Esophagus muscularis mucosa (tissue), 4 donors: ENCODE results near the gene DCX. TPM values are rescaled to one million over a fixed set of nuclear protein-coding genes. Genes with fewer than 3 reads are reported as not detected.

Source experiments
- DNase-seq: peaks from one replicate; pipeline ENCODE4 v3.0.0-alpha.2; 2017; ENCODE audit errors: extremely low spot score
- H3K27ac ChIP-seq, 4 donors: fragments of 200-600 bp; sonication (generic); replicated peaks in 1 of 4; 1 replicate in 3 of 4; 2 replicates in 1 of 4; pipeline ENCODE4 v1.5.1; 2016 to 2019; ENCODE audit warnings: mild to moderate bottlenecking in 1 of 4
- H3K27me3 ChIP-seq, 4 donors: fragments of 200-600 bp; sonication (generic); one replicate each; pipeline versions ENCODE4 v1.5.1 to v1.6.0; 2016 to 2019
- H3K36me3 ChIP-seq, 4 donors: fragments of 200-600 bp; sonication (generic); one replicate each; pipeline ENCODE4 v1.5.1; 2016 to 2019
- H3K4me1 ChIP-seq, 4 donors: fragments of 200-600 bp; sonication (generic); one replicate each; pipeline ENCODE4 v1.5.1; 2016 to 2019
- H3K4me3 ChIP-seq, 4 donors: fragments of 200-600 bp; sonication (generic); 1 replicate in 2 of 4; 2 replicates in 2 of 4; pipeline ENCODE4 v1.5.1; 2016 to 2019; ENCODE audit warnings: mild to moderate bottlenecking in 4 of 4, moderate library complexity in 1 of 4
- H3K9me3 ChIP-seq, 4 donors: fragments of 200-600 bp; sonication (generic); 1 replicate in 3 of 4; 2 replicates in 1 of 4; pipeline ENCODE4 v1.5.1; 2016 to 2019
- EP300 ChIP-seq: sonication (generic); formaldehyde crosslinking; IDR thresholded peaks from one replicate; pipeline ENCODE4 v1.6.1; 2017; ENCODE audit warnings: antibody characterized with exemption
- POLR2A ChIP-seq: fragments of 450-650 bp; IDR thresholded peaks from one replicate; pipeline ENCODE4 v1.6.1; 2017; ENCODE audit warnings: antibody characterized with exemption, moderate library complexity, mild to moderate bottlenecking, low read depth
- POLR2AphosphoS5 ChIP-seq, 2 donors: sonication (generic); formaldehyde crosslinking; IDR thresholded peaks; one replicate each; pipeline ENCODE4 v1.6.1; 2017; ENCODE audit warnings: antibody characterized with exemption in 2 of 2
- WGBS: methylation state at CpG from one replicate; pipeline ENCODE4 v1.1.5; 2018; 5-methylcytosine and 5-hydroxymethylcytosine counted together
- intact Hi-C: fragments of 100-400 bp; cut with DNase I; formaldehyde crosslinking; loops from one replicate; pipeline ENCODE4 v1.15.1; 2023
- total RNA-seq, 4 donors: library from RNA; depleted of rRNA; stranded (reverse); fragments of >200 nt; gene quantifications; one replicate each; pipeline versions ENCODE4 v1.1.0 to v1.2.1, GENCODE V29; 2016
- TF ChIP-seq, protein P1 (sequence below), 3 experiments: fragments of 200-600 bp in 2 of 3; fragments of 450-650 bp in 1 of 3; sonication (generic) in 2 of 3; IDR thresholded peaks; one replicate each; pipeline ENCODE4 v1.5.1; 2017 to 2019; ENCODE audit warnings: antibody characterized with exemption in 3 of 3, mild to moderate bottlenecking in 2 of 3, moderate library complexity in 1 of 3

The DCX gene
- under 1 TPM in 3 of 4 donors, not detected in 1; under 0.01 to 0.13 (median 0.11) TPM for total RNA-seq

DNA sequence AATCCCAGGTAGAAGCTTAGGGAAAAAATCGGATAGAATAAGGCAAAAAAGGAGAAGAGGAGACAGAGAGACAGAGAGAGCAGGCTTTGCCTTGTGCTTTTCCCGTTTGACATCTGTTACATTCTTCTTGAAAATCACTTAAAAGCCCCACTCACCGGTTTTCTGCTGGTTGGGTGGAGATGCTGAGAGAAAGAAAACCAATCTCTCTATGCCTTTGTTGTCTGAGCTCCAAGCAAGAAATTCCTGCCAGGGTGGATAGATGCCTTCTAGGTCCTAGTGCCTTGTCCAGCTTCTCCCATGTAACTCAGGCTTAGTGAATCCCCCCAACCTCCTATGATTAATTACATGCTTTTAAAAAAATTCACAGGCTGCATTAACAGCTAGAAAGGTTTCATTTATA is at the start of gene DCX:
Gene DCX, minus strand, starts transcription at position 210 of the 400 bp plus-strand sequence. CDS start 1,794 bp downstream, outside the sequence.
- 18% methylated on average over 3 of the region's 3 CpGs for WGBS
- TF ChIP-seq POLR2A (no peak), EP300 (no peak), POLR2AphosphoS5 (IDR thresholded peaks at IDR 0.05) (no peak)
- TF ChIP-seq, protein P1, sequence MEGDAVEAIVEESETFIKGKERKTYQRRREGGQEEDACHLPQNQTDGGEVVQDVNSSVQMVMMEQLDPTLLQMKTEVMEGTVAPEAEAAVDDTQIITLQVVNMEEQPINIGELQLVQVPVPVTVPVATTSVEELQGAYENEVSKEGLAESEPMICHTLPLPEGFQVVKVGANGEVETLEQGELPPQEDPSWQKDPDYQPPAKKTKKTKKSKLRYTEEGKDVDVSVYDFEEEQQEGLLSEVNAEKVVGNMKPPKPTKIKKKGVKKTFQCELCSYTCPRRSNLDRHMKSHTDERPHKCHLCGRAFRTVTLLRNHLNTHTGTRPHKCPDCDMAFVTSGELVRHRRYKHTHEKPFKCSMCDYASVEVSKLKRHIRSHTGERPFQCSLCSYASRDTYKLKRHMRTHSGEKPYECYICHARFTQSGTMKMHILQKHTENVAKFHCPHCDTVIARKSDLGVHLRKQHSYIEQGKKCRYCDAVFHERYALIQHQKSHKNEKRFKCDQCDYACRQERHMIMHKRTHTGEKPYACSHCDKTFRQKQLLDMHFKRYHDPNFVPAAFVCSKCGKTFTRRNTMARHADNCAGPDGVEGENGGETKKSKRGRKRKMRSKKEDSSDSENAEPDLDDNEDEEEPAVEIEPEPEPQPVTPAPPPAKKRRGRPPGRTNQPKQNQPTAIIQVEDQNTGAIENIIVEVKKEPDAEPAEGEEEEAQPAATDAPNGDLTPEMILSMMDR (IDR thresholded peaks at IDR 0.05): no peak

DNA sequence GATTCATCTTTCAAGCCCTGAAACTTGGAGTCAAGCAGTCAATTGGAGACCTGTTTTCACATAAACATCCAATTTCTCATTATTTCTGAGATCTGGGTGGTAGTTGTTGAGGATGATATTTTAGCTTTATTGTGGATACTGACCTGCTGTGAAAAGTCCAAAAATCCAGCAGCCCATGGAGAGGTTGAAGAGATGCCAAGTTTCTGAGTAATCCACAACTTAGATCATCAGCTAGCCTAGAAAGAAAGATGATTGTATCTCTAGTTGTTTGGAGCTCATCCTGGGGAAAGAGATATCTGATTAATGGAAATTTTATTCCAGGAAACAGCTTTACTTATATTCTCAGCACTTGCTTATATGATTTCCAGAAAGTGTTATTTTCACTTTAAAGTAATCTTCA is 48.6 kb upstream of the DCX start:
- Histone ChIP-seq H3K9me3 (no peaks in the 10 kb centered on the region), H3K36me3 (no peaks in the 10 kb centered on the region), H3K4me1 (no peaks in the 10 kb centered on the region), H3K27ac (no peak overlapping the region), H3K27me3 (no peaks in the 10 kb centered on the region), H3K4me3 (no peak overlapping the region)
- TF ChIP-seq, protein P1 (IDR thresholded peaks at IDR 0.05): no peak
- TF ChIP-seq POLR2A (no peak), POLR2AphosphoS5 (IDR thresholded peaks at IDR 0.05) (no peak), EP300 (no peak)
- intact Hi-C loops: no loop called here
- no peak for DNase-seq

More for the DNA sequence above, at the start of gene DCX:
- no peak within 1 kb of the TSS for H3K27ac ChIP-seq
- intact Hi-C loops: no loop called here
- peaks cover 0 to 18% (median 0%) of the 10 kb centered on the region in 4 donors for H3K27me3 ChIP-seq
- no peak for DNase-seq
- H3K9me3 ChIP-seq: no peaks in the 10 kb centered on the region
- H3K4me1 ChIP-seq: no peaks in the 10 kb centered on the region
- H3K36me3 ChIP-seq: no peaks in the 10 kb centered on the region
- no peak within 1 kb of the TSS for H3K4me3 ChIP-seq

DNA sequence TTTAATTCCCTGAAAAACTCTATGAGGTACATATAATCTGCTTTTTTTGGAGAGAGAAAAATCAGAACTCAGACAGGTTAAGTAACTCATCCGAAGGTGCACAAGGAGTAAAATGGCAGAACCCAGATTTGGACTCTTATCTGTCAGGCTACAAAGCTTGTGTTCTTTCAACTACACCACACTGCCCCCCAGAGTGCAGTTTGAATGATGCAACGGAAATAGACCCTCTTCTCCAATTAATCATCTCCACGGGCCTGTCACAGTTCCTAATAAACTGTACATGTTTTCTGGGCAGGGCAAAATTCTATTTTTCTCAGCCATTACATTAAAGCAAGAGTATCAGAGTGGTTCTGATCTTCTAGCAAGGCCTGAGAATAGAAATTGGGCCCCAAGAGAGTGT is 35.3 kb upstream of the DCX start:
- Histone ChIP-seq H3K27me3 (peaks cover 0 to 9% (median 0%) of the 10 kb centered on the region in 4 donors), H3K4me3 (no peak overlapping the region), H3K4me1 (no peaks in the 10 kb centered on the region), H3K27ac (no peak overlapping the region), H3K9me3 (no peaks in the 10 kb centered on the region), H3K36me3 (no peaks in the 10 kb centered on the region)
- intact Hi-C loops: loop anchor here (10.0 kb wide), 2 partner anchors 282 to 352 kb away; partner anchors contain the start of gene PAK3
- WGBS: 29% methylated on average over 3 of the region's 3 CpGs
- DNase-seq: no peak
- TF ChIP-seq, protein P1 (IDR thresholded peaks at IDR 0.05): no peak
- TF ChIP-seq EP300 (no peak), POLR2AphosphoS5 (IDR thresholded peaks at IDR 0.05) (no peak), POLR2A (no peak)

DNA sequence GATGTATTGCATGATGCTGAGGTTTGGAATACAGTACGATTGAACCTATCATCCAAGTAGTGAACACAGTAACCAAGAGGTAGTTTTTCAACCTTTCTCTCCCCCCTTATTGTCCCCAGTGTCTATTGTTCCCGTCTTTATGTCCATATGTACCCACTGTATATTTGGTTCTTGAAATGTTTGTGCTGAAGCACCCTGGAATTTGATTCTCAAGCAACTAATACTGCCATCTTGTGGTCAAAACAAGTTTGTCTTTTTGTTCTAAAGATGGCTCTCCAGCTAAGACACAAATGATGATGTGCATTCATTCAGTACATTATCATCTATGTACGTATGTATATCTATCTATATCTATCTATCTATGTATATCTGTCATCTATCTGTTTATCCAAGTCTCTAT is 33.5 kb upstream of the DCX start:
- no peaks in the 10 kb centered on the region for H3K9me3 ChIP-seq
- TF ChIP-seq, protein P1 (IDR thresholded peaks at IDR 0.05): peak; percentile 22 to 53 (median 50)
- TF ChIP-seq EP300 (no peak), POLR2A (no peak)
- no peaks in the 10 kb centered on the region for H3K36me3 ChIP-seq
- no peaks in the 10 kb centered on the region for H3K27me3 ChIP-seq
- H3K4me3 ChIP-seq: no peak overlapping the region
- no peak for DNase-seq
- intact Hi-C loops: loop anchor here (10.0 kb wide), 2 partner anchors 281 to 351 kb away; partner anchors contain the start of gene PAK3
- no peaks in the 10 kb centered on the region for H3K4me1 ChIP-seq
- H3K27ac ChIP-seq: no peak overlapping the region
- 28% methylated on average over 3 of the region's 3 CpGs for WGBS

DNA sequence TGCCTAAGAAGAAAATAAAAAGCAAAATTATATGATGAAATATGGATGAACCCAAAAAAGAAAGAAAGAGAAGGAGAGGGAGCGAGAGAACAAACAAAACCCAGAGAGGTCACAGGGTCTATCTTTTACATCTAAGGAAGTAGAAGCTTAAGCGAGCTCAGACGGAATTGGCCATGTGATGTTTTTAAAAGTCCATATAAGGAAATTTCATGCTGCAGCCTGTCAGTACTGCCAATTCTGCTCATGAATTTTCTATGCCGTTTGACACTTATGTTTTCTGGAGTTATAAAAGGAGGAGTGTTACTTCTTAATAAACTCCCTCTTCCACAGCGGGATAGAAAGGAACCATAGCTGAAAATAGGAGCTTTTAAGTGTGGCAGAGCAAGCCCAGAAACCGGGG is 32.9 kb upstream of the DCX start:
- no peak for DNase-seq
- Histone ChIP-seq H3K27me3 (no peaks in the 10 kb centered on the region), H3K27ac (no peak overlapping the region), H3K4me1 (no peaks in the 10 kb centered on the region), H3K4me3 (no peak overlapping the region), H3K36me3 (no peaks in the 10 kb centered on the region), H3K9me3 (no peaks in the 10 kb centered on the region)
- WGBS: 46% methylated on average over 6 of the region's 6 CpGs
- intact Hi-C loops: loop anchor here (10.0 kb wide), 2 partner anchors 280 to 350 kb away; partner anchors contain the start of gene PAK3
- TF ChIP-seq, protein P1 (IDR thresholded peaks at IDR 0.05): no peak
- no peak for TF ChIP-seq POLR2AphosphoS5 (IDR thresholded peaks at IDR 0.05)
- TF ChIP-seq POLR2A: no peak
- no peak for TF ChIP-seq EP300
